ENCODE data around the gene THUMPD2. TPM values are rescaled to one million over a fixed set of nuclear protein-coding genes. Genes with fewer than 3 reads are reported as not detected.

THUMPD2 gene
- total RNA-seq, 2 experiments from 2014 or later = 18.8 to 21.9 TPM

DNA sequence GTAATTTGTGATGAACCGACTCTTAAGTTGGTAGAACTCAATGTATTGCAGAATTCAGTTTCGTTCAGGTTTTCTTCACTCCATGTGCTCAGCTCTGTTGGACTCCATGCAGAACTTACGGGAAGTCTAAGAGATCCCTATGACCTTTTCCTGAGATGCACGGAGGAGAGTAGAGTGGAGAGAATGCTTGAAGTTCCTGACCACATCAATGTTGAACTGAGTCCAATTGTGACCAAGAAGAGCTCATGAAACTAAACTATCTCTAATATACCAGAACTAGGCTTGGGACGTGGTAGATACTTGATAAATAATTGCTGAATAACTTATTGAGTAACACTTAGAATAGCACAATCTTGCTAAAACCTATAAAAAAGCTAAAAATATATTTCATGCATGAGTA is 66.1 kb downstream of the THUMPD2 start:
- Mint-ChIP-seq H3K4me1 (no peaks in the 10 kb centered on the region), H3K36me3 (no peaks in the 10 kb centered on the region), H3K27ac (no peak overlapping the region), H3K27me3 (peaks cover 1% of the 10 kb centered on the region), H3K9me3 (no peaks in the 10 kb centered on the region), H3K4me3 (no peak overlapping the region)
- DNase-seq = no peak

DNA sequence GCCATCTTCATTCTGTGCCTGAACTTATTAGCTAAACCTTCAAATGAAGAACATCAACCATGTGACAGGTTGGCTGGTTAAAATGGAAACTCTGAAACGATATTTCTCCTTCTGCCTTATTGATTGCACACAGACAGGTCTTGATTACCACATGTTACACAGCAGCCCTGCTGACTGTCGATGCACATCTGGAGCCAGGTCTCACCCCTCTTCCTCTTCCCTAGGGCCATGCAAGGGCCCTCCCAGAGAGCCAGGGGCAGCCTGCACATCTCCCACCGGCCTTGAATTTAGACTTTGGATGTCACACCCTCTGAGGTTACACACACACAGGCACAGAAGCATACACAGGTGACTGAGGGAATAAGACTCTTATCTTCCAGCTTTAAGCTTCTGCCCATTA is 68.3 kb downstream of the THUMPD2 start:
- no peak for DNase-seq
- H3K36me3 Mint-ChIP-seq = no peaks in the 10 kb centered on the region
- no peak overlapping the region for H3K27ac Mint-ChIP-seq
- no peak overlapping the region for H3K4me3 Mint-ChIP-seq
- H3K27me3 Mint-ChIP-seq = peaks cover 9% of the 10 kb centered on the region
- no peaks in the 10 kb centered on the region for H3K4me1 Mint-ChIP-seq
- no peaks in the 10 kb centered on the region for H3K9me3 Mint-ChIP-seq

DNA sequence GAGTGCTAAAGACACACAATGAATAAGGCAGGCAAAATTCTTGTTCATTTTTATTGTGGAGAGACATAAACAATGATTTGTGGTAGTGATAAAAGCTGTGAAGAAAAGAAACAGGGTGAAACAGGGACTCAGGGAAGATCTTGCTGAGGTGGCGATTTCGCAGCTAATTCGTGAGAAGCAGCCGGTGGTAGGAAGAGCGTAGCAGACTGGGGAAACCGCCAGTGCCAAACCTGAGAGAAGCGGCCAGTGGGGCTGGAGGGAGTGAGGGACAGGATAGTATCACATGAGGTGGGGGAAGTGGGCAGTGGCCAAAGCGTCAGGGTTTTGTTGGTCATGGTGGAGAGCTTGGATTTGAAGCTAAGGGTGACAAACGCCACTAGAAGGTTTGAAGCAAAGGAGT is 71.1 kb downstream of the THUMPD2 start:
- Mint-ChIP-seq H3K36me3 (no peaks in the 10 kb centered on the region), H3K4me3 (no peak overlapping the region), H3K4me1 (no peaks in the 10 kb centered on the region), H3K27me3 (peaks cover 9% of the 10 kb centered on the region), H3K9me3 (no peaks in the 10 kb centered on the region), H3K27ac (no peak overlapping the region)
- no peak for DNase-seq

DNA sequence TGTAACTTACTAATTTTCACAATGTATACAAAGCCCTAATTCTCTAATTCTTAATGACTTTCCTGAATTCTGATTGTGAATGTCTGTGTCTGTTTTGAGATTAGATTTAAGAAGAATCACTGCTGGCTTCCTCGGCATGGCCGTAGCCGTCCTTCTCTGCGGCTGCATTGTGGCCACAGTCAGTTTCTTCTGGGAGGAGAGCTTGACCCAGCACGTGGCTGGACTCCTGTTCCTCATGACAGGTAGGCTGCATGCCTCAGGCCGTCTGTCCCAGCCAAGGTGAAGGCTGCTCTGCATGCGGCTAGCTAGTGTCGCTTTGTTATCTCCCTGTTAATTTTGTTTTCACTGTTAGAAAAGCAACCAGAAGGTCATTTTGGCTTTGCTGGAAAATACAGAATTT is 72.1 kb downstream of the THUMPD2 start:
- no peak for DNase-seq
- peaks cover 9% of the 10 kb centered on the region for H3K27me3 Mint-ChIP-seq
- peaks cover 4% of the 10 kb centered on the region for H3K9me3 Mint-ChIP-seq
- H3K4me1 Mint-ChIP-seq = no peaks in the 10 kb centered on the region
- H3K27ac Mint-ChIP-seq = no peak overlapping the region
- no peak overlapping the region for H3K4me3 Mint-ChIP-seq
- H3K36me3 Mint-ChIP-seq = no peaks in the 10 kb centered on the region

- no peak overlapping the region for H3K4me3 Mint-ChIP-seq
- H3K4me1 Mint-ChIP-seq = no peaks in the 10 kb centered on the region
- peaks cover 9% of the 10 kb centered on the region for H3K27me3 Mint-ChIP-seq
- peaks cover 9% of the 10 kb centered on the region for H3K9me3 Mint-ChIP-seq
- H3K36me3 Mint-ChIP-seq = no peaks in the 10 kb centered on the region
- no peak overlapping the region for H3K27ac Mint-ChIP-seq
- DNase-seq = no peak
Measured at GRCh38 chr2:39706312-39706711, 72.7 kb downstream of the THUMPD2 start.

DNA sequence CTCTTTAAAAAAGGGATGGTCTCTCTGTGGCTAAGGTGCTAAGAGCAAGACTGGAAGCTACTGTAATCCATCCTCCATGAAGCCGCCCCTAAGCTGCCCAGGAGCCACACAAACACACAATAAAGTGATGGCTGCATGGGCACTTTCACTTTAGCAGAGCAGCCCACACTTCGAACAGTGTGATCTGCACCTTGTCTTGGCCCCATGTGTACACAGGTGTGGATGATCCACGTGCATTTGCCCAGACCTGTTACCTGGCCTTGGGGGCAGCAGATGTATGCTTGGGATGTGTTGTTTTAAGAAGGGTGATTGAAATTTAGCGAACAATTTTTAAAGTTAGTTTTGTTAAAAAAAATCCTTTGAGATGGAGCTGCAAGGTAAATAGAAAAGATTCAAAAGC is 73.4 kb downstream of the THUMPD2 start:
- Mint-ChIP-seq H3K9me3 (peaks cover 15% of the 10 kb centered on the region), H3K27ac (no peak overlapping the region), H3K27me3 (peaks cover 9% of the 10 kb centered on the region), H3K4me3 (no peak overlapping the region), H3K4me1 (no peaks in the 10 kb centered on the region), H3K36me3 (no peaks in the 10 kb centered on the region)
- DNase-seq = no peak

DNA sequence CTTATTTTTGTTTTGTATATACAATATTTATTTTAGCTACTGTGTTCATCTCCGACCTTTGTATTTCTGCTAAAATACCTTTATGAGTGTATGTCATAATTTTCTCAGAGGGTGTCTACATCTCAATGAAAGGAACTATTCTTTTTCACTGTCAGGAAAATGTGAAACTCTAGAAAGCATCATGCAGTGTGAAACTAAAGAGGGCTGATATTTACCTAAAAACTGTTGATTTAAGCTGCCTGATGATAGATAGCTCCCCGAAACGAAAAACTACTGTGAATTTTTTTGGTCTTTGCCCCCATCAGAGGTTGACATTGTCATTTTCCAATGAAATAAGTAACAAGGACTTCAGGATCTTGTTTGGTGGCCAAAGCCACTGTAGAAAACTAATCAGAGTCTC is 74.5 kb downstream of the THUMPD2 start:
- H3K36me3 Mint-ChIP-seq = no peaks in the 10 kb centered on the region
- H3K4me1 Mint-ChIP-seq = no peaks in the 10 kb centered on the region
- H3K9me3 Mint-ChIP-seq = peaks cover 17% of the 10 kb centered on the region
- H3K27ac Mint-ChIP-seq = no peak overlapping the region
- DNase-seq = no peak
- H3K27me3 Mint-ChIP-seq = peaks cover 9% of the 10 kb centered on the region
- H3K4me3 Mint-ChIP-seq = no peak overlapping the region

DNA sequence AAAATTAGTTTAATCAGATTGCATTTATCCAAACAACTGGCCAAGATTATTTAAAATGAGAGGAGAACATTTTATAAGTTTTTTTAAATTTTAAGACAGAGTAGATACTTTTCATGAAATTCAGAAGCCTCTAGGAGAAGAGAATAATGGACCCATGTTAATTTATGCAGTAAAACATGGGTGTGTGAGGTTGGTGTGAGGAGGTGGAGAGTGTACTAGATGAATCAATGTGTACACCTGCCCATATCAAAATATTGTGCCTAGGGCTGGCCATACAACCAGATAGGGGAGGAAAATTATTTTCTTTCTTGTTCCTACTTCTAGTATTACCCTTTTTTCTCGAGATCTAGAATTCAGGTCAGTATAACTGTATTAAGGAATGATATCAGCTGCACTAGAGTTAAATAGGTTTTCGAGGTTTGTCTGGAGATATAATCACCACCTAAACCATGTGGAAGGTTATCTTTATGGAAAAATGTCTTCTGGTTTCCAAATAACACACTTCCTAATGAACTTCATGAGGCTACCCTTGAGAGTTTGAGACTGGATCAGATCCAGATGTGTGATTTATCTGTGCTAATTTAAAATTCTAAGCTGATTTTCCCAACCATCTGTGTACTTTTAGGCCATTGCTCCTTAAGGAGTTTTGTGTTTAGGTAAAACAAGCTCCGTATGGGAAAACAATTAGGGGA is 75.7 kb downstream of the THUMPD2 start:
- Mint-ChIP-seq H3K4me3 (no peak overlapping the region), H3K27me3 (peaks cover 9% of the 10 kb centered on the region), H3K9me3 (peaks cover 19% of the 10 kb centered on the region), H3K27ac (no peak overlapping the region), H3K4me1 (no peaks in the 10 kb centered on the region), H3K36me3 (no peaks in the 10 kb centered on the region)
- no peak for DNase-seq

DNA sequence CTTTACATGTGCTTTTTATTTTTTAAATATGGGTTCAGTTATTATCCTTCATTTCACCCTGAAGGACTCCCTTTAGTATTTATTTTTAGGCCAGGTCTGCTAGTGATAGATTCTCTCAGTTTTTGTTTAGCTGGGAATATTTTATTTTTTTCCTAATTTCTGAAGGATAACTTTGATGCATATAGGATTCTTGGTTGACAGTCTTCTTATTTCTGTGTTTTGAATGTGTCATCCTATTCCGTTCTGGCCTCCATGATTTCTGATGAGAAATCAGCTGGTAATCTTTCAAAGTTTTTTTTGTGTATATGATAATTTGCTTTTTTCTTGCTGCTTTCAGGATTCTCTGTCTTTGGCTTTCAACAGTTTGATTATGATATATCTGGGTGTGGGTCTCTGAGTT is 77.9 kb downstream of the THUMPD2 start:
- DNase-seq = no peak
- peaks cover 19% of the 10 kb centered on the region for H3K9me3 Mint-ChIP-seq
- no peak overlapping the region for H3K27ac Mint-ChIP-seq
- H3K36me3 Mint-ChIP-seq = no peaks in the 10 kb centered on the region
- H3K4me3 Mint-ChIP-seq = no peak overlapping the region
- H3K27me3 Mint-ChIP-seq = no peaks in the 10 kb centered on the region
- H3K4me1 Mint-ChIP-seq = no peaks in the 10 kb centered on the region

DNA sequence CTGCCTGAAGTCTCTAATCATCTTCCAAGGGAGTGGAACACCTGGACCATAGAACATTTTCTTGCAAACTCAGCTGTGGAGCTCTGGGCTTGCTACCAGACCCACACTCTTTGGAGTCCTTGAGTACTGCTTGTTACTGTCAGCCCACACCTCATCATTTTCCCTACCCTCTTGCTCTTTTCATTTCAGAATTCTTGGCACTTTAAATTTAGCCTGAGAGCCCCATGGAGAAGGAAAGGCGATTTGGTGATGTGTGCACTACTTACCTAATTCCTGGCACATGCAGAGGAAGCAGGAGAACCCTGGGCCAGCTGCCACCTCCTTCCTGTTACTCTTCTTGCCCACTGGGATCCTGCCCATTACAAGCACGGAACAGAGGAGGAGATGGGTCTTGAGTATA is 81.6 kb downstream of the THUMPD2 start:
- Mint-ChIP-seq H3K27ac (no peak overlapping the region), H3K27me3 (no peaks in the 10 kb centered on the region), H3K4me3 (no peak overlapping the region), H3K9me3 (peaks cover 19% of the 10 kb centered on the region), H3K4me1 (no peaks in the 10 kb centered on the region), H3K36me3 (no peaks in the 10 kb centered on the region)
- no peak for DNase-seq

GRCh38 chr2:39696838-39697237 is 82.2 kb downstream of the THUMPD2 start:
- H3K36me3 Mint-ChIP-seq = no peaks in the 10 kb centered on the region
- H3K27ac Mint-ChIP-seq = no peak overlapping the region
- H3K9me3 Mint-ChIP-seq = peaks cover 14% of the 10 kb centered on the region
- no peaks in the 10 kb centered on the region for H3K27me3 Mint-ChIP-seq
- DNase-seq = no peak
- H3K4me3 Mint-ChIP-seq = no peak overlapping the region
- no peaks in the 10 kb centered on the region for H3K4me1 Mint-ChIP-seq

GRCh38 chr2:39696101-39696553 is 82.9 kb downstream of the THUMPD2 start:
- H3K4me1 Mint-ChIP-seq = no peaks in the 10 kb centered on the region
- H3K4me3 Mint-ChIP-seq = no peak overlapping the region
- H3K27ac Mint-ChIP-seq = no peak overlapping the region
- no peaks in the 10 kb centered on the region for H3K27me3 Mint-ChIP-seq
- peaks cover 8% of the 10 kb centered on the region for H3K9me3 Mint-ChIP-seq
- no peak for DNase-seq
- no peaks in the 10 kb centered on the region for H3K36me3 Mint-ChIP-seq

DNA sequence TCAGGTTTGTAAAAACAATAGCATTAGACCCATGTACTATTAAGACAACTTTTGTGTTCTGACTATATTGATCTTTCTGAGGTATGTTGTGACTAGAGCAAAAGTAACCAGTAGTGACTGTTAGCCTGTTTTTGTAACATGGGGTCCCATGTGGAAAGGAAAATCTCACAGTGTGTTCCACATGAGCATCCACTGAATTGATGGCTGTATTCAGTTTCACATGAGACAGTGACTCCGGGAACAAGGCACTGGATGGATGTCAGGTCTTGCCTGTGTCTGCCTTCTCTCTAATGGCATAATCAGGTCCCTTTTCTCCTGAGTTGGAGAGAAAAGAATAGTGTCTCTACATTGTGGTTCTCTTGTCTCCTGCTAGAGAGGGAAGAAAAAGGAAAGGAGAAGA is 85.8 kb downstream of the THUMPD2 start:
- Mint-ChIP-seq H3K4me3 (no peak overlapping the region), H3K4me1 (no peaks in the 10 kb centered on the region), H3K27me3 (peaks cover 9% of the 10 kb centered on the region), H3K27ac (no peak overlapping the region), H3K36me3 (no peaks in the 10 kb centered on the region), H3K9me3 (peaks cover 2% of the 10 kb centered on the region)
- no peak for DNase-seq

GRCh38 chr2:39689876-39690275 is 89.2 kb downstream of the THUMPD2 start:
- Mint-ChIP-seq H3K9me3 (peaks cover 2% of the 10 kb centered on the region), H3K36me3 (no peaks in the 10 kb centered on the region), H3K4me3 (no peak overlapping the region), H3K4me1 (no peaks in the 10 kb centered on the region), H3K27me3 (peaks cover 14% of the 10 kb centered on the region), H3K27ac (no peak overlapping the region)
- no peak for DNase-seq

DNA sequence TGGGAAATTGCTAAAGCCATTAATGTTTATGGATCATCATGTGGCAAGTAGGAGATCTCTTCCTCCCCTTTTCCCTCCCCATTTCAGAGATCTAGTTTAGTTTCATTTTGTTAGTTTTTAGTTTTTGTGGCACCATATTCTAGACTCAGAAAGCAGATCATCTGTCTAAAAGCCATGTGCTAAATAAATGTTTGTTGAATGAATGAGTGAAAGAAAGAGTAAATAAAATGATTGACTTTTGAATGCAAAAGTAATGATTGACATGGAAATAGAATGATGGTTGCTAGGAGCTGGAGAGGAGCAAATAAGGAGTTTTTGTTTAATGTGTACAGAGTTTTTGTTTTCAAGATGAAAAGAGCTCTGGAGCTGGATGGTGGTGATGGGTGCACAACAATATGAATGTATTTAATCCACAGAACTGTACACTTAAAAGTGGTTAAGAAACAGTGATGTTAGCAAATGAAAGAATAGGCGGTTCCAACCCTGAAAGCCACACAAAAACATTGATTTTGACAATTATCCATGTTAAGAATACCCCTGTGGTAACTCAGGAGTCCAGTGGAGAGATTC is 89.7 kb downstream of the THUMPD2 start:
- no peaks in the 10 kb centered on the region for H3K36me3 Mint-ChIP-seq
- H3K27me3 Mint-ChIP-seq = peaks cover 14% of the 10 kb centered on the region
- no peak overlapping the region for H3K4me3 Mint-ChIP-seq
- peaks cover 2% of the 10 kb centered on the region for H3K9me3 Mint-ChIP-seq
- no peak overlapping the region for H3K27ac Mint-ChIP-seq
- no peak for DNase-seq
- H3K4me1 Mint-ChIP-seq = no peaks in the 10 kb centered on the region

DNA sequence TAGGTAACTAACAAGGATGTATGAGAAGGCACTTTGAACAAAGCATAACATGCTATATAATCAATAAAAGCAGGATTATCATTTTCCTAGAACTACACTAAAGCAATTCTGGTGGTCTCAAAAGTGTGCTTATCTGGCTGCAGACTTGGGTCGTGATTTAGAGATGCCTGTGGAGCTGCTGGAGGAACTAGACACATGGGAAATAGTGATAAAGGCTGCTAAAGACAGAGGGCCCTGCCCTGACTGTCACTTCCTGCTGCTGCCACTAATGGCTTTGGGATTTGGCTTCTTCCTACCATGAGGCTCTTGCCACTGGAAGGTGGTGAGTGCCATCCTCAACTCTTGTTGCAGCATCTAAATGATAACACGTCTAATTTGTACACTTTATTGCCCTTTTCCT is 90.9 kb downstream of the THUMPD2 start:
- no peaks in the 10 kb centered on the region for H3K36me3 Mint-ChIP-seq
- peaks cover 14% of the 10 kb centered on the region for H3K27me3 Mint-ChIP-seq
- peaks cover 2% of the 10 kb centered on the region for H3K9me3 Mint-ChIP-seq
- H3K4me1 Mint-ChIP-seq = no peaks in the 10 kb centered on the region
- H3K27ac Mint-ChIP-seq = no peak overlapping the region
- no peak for DNase-seq
- H3K4me3 Mint-ChIP-seq = no peak overlapping the region

Data from activated naive CD8-positive, alpha-beta T cell treated with anti-CD3 and anti-CD28 coated beads for 36 hours (primary cell).